ENCODE measurements around the gene MED13L.

DNA sequence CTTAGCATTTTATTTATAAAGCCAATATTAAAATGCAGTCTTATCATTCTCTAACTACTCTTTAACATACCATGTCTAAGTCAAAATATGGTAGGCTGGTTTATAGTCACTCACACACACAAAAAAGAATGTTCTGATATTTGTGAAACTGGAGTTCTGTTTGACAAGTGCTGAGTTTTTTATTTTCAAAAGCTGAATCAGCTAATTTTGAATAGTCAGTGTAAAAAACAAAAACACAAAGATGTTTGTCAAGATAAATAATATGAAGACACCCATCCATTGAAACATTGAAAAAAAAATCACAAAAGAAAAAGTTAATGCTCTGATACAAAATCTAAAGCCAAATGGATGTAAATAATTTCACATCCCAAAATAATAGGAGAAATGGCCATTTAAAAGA lies 231.5 kb downstream of the MED13L start:
- TF ChIP-seq, protein P1, sequence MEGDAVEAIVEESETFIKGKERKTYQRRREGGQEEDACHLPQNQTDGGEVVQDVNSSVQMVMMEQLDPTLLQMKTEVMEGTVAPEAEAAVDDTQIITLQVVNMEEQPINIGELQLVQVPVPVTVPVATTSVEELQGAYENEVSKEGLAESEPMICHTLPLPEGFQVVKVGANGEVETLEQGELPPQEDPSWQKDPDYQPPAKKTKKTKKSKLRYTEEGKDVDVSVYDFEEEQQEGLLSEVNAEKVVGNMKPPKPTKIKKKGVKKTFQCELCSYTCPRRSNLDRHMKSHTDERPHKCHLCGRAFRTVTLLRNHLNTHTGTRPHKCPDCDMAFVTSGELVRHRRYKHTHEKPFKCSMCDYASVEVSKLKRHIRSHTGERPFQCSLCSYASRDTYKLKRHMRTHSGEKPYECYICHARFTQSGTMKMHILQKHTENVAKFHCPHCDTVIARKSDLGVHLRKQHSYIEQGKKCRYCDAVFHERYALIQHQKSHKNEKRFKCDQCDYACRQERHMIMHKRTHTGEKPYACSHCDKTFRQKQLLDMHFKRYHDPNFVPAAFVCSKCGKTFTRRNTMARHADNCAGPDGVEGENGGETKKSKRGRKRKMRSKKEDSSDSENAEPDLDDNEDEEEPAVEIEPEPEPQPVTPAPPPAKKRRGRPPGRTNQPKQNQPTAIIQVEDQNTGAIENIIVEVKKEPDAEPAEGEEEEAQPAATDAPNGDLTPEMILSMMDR (IDR thresholded peaks at IDR 0.05) = no peak
- TF ChIP-seq POLR2A (IDR thresholded peaks at IDR 0.05) = no peak
- no peak for TF ChIP-seq POLR2AphosphoS5 (IDR thresholded peaks at IDR 0.05)

Measured in breast epithelium (tissue), 3 donors.